ENCODE data around the gene ATPAF1.
"Not testable (repeated sequence)": the region's sequence is repeated elsewhere in the genome, so short reads cannot be mapped to it uniquely, and the experiment has no call there.

Gene ATPAF1

DNA sequence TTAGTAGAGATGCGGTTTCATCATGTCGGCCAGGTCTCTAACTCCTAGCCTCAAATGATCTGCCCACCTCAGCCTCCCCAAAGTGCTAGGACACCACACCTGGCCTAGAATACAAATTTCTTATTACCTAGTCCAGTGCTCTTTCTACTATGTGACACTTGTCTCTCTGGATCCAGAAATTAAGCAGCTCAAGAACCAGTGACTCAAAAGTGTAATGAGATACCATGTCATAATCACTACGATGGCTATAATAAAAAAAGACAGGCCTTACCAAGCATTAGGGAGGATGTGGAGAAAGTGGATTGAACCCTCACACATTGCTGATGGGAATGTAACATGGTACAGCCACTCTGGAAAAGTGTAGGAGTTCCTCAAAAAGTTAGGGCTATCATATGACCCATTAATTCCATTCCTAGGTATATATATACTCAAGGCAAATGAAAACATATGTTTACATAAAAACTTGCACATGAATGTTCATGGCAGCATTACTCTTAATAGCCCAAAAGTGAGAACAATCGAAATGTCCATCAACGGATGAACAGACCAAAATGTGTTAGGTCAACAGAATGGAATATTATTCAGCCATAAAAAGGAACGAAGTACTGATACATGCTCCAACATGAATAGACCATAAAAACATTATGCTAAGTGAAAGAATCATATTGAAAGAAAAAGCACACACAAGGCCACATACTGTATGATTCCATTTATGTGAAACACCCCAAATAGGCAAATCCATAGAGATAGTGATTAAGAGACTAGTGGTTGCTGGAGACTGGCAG lies 11.8 kb upstream of the ATPAF1 start:
- no peak for DNase-seq (ENCODE audit: low spot score)

DNA sequence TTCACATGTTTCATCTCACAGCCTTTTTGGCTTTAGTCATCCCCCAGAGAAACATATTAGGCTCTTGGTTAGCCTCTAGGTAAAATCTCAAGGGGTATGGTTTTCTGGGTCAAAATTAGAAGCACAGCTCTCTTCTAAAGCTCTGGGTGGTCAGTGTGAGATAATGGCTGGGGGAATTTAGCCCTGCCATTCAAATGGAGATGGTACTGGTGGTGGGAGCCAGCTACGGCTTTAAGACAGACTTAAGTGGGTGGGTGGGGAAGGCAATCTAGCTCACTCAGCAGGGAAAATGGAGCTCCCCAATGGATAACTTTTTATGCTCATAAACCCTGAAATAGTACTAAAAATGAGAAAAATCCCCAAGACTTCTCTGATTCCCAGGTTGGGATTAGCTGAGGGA lies 9.2 kb upstream of the ATPAF1 start:
- no peak for DNase-seq (ENCODE audit: low spot score)

DNA sequence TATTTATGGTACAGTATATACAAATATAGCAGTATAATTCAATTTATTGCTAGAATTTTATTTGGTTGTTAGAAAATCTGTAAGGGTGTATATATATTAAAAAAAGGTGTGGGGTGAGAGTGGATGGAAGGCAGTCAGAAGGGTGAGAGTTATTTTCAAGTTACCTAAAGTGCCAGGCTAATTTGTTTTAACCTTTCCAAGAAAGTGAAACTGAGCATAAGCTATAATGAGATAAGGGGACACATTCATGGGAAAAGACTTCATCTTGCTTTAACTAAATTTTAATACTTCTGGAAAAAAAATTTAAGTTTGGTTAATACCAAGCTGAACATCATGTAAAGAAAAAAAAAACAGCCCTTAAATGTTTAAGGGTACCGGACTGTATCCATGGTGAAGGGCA lies 8.4 kb upstream of the ATPAF1 start:
- no peak for DNase-seq (ENCODE audit: low spot score)

DNA sequence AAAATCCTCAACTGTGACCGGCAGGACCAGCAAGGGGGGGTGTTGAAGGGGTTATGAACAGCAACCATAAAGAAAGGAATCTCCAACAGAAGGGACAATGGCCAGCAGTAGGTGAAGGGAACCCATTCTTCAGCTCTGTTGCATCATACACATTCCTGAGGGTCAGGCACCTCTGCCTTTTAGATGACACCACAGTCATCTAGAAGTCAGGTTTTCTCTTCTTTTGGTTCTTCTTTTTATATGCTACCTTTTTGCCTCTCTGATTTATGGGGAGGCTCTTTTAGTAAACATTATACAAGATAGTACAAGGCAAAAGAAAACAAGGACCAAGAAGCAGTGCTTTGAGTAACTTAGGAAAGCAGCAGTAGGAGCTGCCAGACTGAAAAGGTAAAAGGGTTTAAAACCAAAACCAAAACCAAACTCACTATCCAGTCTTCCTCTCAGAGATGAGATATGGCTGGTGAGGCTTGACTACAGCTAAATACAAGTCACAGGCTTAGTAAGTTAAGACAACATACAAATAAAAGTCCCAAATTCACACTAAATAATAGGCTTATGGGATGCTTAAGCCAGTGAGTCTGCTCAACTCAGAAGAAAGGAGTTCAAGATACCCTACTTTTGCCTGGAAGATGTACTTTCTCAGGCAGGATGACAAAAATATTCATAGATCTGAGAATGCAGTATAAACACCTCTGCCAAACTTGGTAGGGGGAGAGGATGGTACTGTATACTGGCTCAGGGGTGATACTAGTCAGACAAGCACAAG lies 7.6 kb upstream of the ATPAF1 start:
- DNase-seq (ENCODE audit: low spot score) = no peak

- DNase-seq (ENCODE audit: low spot score) = no peak
Observed at GRCh38 chr1:46673749-46674182, 5.6 kb upstream of the ATPAF1 start.

- no peak for DNase-seq (ENCODE audit: low spot score)
Observed at GRCh38 chr1:46672696-46673095, 4.5 kb upstream of the ATPAF1 start.

DNA sequence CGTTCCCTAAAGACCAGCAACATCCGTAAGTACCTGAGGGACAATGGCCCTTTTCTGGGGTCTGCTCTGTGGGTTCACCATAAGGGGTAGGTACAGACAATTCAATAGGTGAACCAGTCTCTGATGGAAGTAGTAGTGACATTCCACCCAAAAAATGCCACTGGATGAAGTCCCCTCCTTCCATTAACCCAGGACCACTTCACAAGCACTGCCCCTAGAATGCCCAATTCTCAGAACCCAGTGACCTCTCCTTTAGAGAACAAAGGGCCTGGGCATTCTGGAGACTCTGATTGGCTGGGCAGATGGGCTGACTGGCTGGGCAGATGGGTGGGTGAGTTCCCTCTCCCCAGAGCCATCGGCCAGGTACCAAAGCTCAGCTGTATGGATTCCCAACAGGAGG lies 3.4 kb upstream of the ATPAF1 start, which contains the start of gene TEX38:
TSS of gene TEX38 (plus strand) at position 301 of the 400 bp plus-strand sequence. CDS start at position 382, 81 bp downstream.
- DNase-seq (ENCODE audit: low spot score) = no peak

GRCh38 chr1:46670134-46670533 lies 2.0 kb upstream of the ATPAF1 start:
- no peak for DNase-seq (ENCODE audit: low spot score)

DNA sequence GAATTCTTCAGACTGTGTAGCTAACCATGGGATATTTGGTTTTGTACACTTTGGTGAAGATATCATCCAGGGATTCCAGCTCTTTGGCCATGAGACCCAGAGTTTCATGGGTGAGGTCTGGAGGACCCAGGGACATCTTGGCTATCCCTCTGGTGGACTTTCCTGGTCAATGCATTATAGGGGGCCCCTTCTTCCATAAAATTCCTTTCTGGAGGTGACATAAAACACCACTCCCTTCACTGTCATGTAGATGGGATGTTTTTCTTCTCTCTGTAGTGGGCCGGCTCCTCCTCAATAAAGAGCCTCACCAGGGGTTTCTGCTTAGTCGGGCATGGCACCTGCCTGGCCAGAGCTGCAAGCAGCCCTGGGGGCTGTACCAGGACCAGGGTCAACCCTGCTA lies 2.2 kb downstream of the ATPAF1 start:
- DNase-seq (ENCODE audit: low spot score) = no peak

DNA sequence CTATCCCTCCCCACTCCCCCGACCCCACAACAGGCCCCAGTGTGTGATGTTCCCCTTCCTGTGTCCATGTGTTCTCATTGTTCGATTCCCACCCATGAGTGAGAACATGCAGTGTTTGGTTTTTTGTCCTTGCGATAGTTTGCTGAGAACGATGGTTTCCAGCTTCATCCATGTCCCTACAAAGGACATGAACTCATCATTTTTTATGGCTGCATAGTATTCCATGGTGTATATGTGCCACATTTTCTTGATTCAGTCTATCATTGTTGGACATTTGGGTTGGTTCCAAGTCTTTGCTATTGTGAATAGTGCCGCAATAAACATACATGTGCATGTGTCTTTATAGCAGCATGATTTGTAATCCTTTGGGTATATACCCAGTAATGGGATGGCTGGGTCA lies 5.2 kb downstream of the ATPAF1 start:
- not testable (repeated sequence) for DNase-seq (ENCODE audit: low spot score)

GRCh38 chr1:46660116-46660515 lies 8.0 kb downstream of the ATPAF1 start:
- DNase-seq (ENCODE audit: low spot score) = not testable (repeated sequence)

- DNase-seq (ENCODE audit: low spot score) = no peak
Observed at GRCh38 chr1:46659307-46659870, 8.8 kb downstream of the ATPAF1 start.

GRCh38 chr1:46657775-46658174 lies 10.4 kb downstream of the ATPAF1 start:
- DNase-seq (ENCODE audit: low spot score) = no peak

DNA sequence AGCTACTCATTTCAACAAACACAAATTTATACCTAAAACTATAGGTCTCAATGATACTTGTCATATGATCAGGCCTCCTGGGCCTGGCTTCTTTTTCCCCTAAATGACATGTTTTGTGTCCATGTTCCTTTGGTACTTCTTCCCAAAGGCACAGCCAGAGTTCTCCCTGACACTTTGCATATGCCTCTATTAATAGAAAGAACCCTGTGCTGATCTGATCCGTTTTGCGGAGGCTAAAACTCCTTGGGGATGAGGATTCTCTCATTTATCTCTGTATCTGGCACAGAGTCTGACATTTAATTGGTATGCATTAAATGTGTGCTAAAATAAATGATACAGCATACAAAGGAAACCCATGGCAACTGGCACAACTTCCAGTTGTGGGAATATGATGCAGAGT lies 11.5 kb downstream of the ATPAF1 start:
- no peak for DNase-seq (ENCODE audit: low spot score)

- no peak for DNase-seq (ENCODE audit: low spot score)
Observed at GRCh38 chr1:46655848-46656247, 12.3 kb downstream of the ATPAF1 start.

GRCh38 chr1:46654698-46655097 lies 13.5 kb downstream of the ATPAF1 start:
- DNase-seq (ENCODE audit: low spot score) = not testable (repeated sequence)

GRCh38 chr1:46654012-46654411 lies 14.2 kb downstream of the ATPAF1 start:
- DNase-seq (ENCODE audit: low spot score) = no peak

- DNase-seq (ENCODE audit: low spot score) = no peak
Observed at GRCh38 chr1:46653405-46653958, 14.7 kb downstream of the ATPAF1 start.

- no peak for DNase-seq (ENCODE audit: low spot score)
Observed at GRCh38 chr1:46652321-46653100, 15.7 kb downstream of the ATPAF1 start.

- DNase-seq (ENCODE audit: low spot score) = not testable (repeated sequence)
Observed at GRCh38 chr1:46651152-46651551, 17.0 kb downstream of the ATPAF1 start.

DNA sequence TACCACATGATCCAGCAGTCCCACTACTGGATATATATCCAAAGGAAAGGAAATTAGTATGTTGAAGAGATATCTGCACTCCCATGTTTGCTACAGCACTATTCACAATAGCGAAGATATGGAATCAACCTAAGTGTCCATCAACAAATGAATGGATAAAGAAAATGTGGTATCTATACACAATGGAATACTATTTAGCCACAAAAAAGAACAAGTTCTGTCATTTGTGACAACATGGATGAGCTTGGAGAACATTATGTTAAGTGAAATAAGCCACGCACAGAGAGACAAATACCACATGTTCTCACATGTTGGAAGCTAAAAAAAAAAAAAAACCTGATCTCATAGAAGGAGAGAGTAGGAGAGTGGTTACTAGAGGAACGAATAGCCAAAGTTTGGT lies 17.7 kb downstream of the ATPAF1 start:
- no peak for DNase-seq (ENCODE audit: low spot score)

DNA sequence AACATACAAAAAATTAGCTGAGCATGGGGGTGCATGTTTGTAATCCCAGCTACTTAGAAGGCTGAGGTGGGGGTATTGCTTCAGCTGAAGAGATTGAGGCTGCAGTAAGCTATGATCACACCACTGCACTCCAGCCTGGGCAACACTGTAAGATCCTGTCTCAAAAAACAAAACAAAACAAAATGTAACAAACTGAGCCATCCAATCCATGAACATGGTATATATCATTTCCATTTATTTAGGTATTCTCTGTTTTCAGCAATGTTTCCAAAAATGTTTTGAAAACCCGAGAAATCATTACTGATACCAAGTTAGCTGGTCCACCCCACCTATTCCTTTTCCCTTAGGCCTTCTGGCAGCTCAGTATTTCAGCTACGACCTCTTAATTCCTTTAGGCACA lies 18.4 kb downstream of the ATPAF1 start:
- DNase-seq (ENCODE audit: low spot score) = no peak
